RPMI7951 (cell line): ENCODE results near the gene EIF5A. TPM values are rescaled to one million over a fixed set of nuclear protein-coding genes. Genes with fewer than 3 reads are reported as not detected.

Experiments
- DNase-seq: peaks from one replicate; pipeline ENCODE4 v3.0.0-alpha.2; 2012; ENCODE audit warnings: low read depth
- total RNA-seq: library from RNA; depleted of rRNA; stranded (reverse); fragments of >200 nt; shearing (Covaris generic); gene quantifications from 2 replicates; pipeline ENCODE4 v1.2.3, GENCODE V29; 2014

Gene EIF5A
- total RNA-seq, 1 experiment from 2014 or later: 414 TPM

DNA sequence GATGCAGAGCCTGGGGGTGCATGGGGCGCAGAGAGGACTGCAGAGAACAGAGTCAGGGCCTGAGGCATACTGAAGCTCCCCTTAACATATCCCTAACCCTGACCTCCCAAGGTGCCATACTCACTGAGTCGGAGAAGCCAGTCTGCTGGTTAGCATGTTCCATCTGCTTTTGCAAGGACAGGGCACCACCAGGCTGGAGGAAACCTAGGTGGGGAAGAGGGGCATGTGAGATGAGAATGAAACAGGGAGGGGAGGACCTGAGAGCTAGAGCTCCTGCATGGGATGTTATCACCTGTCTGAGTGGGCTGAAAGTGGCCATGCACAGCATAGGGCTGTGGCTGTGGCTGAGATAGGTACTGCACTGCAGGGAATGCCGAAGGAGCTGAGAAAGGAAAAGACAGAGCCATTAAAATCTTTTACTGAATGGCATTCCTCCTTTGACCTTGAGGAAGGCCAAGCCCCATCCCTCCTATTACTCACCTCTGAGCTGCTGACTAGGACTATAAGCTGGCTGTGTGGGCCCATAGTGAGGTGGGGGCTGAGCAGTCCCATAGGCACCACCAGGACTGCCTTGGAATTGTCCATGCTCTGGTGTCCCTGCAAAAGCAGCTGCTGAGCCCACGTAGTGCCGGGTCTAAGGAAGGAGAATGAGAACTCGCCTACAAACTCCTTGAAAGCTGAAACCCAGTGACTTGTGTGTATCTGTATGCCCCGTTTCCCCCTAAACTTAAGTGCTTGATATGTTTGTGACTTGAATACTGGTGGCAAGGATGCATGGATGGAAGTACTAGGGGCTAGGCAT lies 5.9 kb downstream of the EIF5A start:
- DNase-seq: no peak

DNA sequence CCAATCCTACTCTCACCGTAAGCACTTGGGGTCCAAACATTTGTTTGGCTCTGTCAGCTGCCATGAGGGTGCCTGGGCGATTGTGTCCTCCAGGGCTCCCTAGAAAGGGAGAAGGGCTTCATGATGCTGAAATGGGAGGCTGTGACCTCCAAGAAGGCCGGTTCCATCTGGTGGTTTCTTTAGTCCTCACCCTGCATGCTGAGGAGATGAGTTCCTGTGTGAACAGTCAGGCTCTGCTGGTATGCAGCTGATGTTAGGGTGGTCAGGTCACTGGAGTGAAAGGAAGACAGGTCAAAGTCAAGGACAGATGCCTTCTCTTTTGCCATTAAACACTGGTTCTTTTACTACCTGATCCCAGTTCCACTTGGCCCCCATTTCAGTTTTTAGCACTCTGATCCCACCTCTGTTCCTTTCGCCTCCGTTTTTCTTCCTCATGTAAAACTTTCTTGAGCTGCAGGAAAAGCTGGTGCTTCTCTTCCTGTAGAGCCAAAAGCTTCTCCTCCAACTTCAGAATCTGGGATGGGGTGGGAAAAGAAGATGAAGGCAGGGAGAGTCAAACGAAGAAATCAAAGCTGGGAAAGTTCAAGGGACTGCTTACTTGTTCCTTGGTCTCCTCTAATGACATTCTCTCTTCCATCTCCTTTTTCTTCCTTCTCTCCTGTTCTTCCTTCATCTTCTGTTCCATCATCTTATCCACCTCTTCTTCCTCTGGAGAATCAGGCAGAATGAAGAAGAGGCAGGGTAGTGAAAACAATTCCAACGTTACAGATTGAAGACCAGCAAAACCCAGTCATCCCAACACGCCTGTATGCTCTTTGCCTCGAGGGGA lies 6.7 kb downstream of the EIF5A start:
- DNase-seq: no peak

- DNase-seq: peak; percentile 76
Measured at GRCh38 chr17:7314719-7315569, 7.5 kb downstream of the EIF5A start, which contains the start of gene GPS2. Gene GPS2, minus strand, starts transcription at chr17:7315360. Its CDS starts 308 bp downstream, at chr17:7315052.

GRCh38 chr17:7315570-7316235 lies 8.3 kb downstream of the EIF5A start:
- DNase-seq: no peak

- no peak for DNase-seq
Measured at GRCh38 chr17:7317161-7317803, 9.9 kb downstream of the EIF5A start.

- DNase-seq: no peak
Measured at GRCh38 chr17:7318121-7318860, 10.9 kb downstream of the EIF5A start.

DNA sequence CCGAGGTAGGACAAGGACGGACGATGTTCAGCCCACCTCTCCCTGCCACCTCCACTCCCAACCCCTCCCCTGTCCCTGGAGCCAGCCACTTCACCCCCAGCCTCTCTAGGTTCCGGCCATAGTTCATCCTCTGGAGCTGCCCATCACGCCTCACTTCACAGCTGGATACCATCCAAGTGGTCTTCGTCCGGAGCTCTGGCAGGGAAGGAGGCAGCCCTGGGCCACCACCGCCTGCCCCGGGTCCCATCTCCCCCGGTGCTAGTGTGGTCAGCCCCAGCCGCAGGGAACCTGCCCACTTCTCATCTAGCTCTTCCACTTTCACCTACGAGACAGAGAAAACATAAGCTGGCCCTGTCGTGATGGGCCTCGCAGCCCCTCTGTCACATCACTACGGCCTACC lies 14.0 kb downstream of the EIF5A start:
- no peak for DNase-seq

- DNase-seq: no peak
Measured at GRCh38 chr17:7322520-7323194, 15.2 kb downstream of the EIF5A start.

GRCh38 chr17:7323731-7324437 lies 16.5 kb downstream of the EIF5A start:
- DNase-seq: no peak

DNA sequence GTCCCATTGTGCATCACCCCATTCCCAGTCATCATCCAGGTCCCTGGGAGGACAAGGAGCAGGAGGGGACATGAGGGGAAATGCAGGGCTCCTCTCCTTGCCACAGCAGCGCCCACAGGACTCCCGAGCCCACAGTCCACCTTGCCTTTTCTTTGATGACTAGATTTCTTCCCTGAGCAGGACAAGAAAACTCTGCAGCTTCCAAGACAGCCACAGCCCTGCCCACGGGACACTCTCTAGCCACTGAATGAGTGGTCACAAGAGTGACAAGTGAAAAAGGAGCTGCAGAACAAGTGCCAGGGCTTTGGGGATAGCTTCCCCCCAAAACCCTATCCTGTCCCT lies 17.0 kb downstream of the EIF5A start:
- DNase-seq: no peak

DNA sequence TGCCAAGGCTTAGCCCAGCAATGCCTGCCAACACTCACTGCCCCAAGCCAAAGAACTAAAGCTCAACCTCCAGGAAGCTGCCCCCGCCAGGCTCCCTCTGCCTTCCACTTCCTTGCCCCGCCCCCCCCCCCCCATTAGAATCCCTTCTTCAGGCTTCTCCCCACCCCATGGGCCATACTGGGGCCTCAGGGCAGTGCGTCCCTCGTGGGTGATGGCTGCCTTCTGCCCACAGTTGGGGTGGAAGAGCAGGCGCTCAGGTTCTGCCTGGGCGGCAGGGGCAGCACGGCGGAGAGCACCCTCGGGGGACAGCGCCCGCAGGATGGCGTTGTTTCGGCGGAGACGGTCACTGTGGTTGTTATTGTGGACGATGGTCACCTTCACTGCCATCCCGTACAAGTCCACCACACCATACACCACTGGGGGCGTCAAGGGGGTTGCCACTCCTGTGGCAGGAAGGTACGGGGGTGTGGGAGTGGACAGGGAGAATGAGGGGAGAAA lies 17.7 kb downstream of the EIF5A start:
- no peak for DNase-seq

DNA sequence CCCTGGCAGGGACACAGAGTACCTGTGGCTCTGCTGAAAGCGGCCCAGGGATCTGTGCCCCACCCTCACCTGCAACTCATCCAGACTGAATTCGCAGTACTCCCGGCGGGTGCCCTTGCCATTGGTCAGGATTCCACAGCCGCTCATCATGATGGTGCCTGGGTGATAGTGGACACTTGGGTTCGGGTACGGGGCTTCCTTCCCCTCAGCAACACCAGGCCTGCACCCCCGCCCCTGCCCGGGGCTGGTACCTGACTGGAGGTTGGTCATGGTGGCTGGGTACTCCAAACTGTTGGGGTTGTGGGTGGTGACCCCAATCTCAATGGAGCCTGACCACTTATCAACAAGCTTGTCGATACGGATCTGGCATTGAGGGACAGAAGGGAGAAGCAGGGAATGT lies 18.8 kb downstream of the EIF5A start:
- DNase-seq: no peak

GRCh38 chr17:7327056-7327455 lies 19.6 kb downstream of the EIF5A start:
- DNase-seq: no peak

- DNase-seq: no peak
Measured at GRCh38 chr17:7327501-7327900, 20.1 kb downstream of the EIF5A start.

DNA sequence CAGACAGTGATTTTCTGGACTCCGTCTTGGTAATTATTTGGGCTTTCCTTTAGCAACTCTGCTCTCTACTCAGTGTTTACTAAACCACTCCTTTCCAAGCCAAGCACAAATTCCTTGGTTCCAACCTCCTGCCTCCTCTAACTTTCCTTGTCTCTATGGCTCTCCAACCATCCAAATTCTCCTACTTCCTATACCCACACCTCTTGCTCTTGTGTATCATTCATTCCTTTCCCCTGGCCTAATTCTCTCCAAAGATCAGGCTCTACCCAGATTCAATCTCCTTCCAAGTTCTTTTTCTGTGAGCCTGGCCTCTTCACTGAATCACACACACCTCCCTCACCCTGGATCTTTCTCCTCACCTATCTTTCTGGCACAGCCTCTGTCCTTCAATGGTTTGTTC lies 20.6 kb downstream of the EIF5A start:
- no peak for DNase-seq

DNA sequence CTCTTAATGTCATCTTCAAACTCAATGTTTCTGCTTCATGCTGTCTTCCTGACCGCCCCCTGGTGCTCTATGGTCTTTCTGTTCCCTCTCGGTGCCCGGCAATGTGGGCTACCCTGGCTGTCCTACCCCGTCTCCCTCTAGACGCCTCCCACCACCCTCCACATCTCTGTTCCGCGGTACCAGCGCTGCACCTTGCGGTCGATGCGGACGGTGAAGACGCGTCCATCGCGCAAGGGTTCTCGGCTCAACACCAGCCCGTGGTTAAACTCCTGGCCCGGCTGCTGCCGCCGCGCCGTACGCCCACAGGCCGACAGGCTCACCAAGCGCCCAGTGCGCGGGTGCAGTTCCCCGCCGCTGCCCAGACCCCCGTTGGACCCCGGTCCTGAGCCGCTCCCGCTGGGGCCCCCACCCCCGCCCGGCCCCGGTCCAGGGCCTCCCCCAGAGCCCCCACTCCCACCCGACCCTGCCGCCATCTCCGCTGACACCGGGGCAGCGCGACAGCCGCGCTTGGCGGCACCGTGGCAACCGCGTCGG lies 21.5 kb downstream of the EIF5A start, which contains the start of gene NEURL4:
TSS of gene NEURL4 (minus strand) at position 496 of the 534 bp plus-strand sequence. CDS start at position 473, 23 bp downstream.
- peak; percentile 32 for DNase-seq

- DNase-seq: peak; percentile 97
Measured at GRCh38 chr17:7329374-7329996, 22.1 kb downstream of the EIF5A start.
